Lung microvascular endothelial cell (primary cell): Measurements from ENCODE around the gene ENO2. TPM values are rescaled to one million over a fixed set of nuclear protein-coding genes. Genes with fewer than 3 reads are reported as not detected.

ENCODE experiments used
- DNase-seq, 2 donors: peaks; one replicate each; pipeline versions ENCODE4 v3.0.0 to v3.0.0-alpha.2; 2010; ENCODE audit warnings: low read depth in 2 of 2
- total RNA-seq: library from RNA; depleted of rRNA; stranded (reverse); fragments of >200 nt; gene quantifications from 2 replicates; pipeline ENCODE4 v1.2.1, GENCODE V29; 2014

Gene ENO2
- total RNA-seq, 1 donor from 2014 or later, result 0.99 TPM

GRCh38 chr12:6959805-6960592, 45.6 kb downstream of the ENO2 start:
- no peak for DNase-seq

GRCh38 chr12:6960593-6961277, 46.4 kb downstream of the ENO2 start:
- no peak for DNase-seq

GRCh38 chr12:6961278-6961694, 46.9 kb downstream of the ENO2 start:
- peak in 1 of 2 donors; percentile 46 for DNase-seq

GRCh38 chr12:6961695-6962284, 47.4 kb downstream of the ENO2 start:
- peak; percentile 65 to 73 for DNase-seq

GRCh38 chr12:6962285-6963015, 48.1 kb downstream of the ENO2 start:
- no peak for DNase-seq

GRCh38 chr12:6963016-6963731, 48.8 kb downstream of the ENO2 start:
- no peak for DNase-seq

- DNase-seq, result no peak
These were observed 49.5 kb downstream of the ENO2 start for GRCh38 chr12:6963791-6964413.

- no peak for DNase-seq
These were observed 50.2 kb downstream of the ENO2 start for GRCh38 chr12:6964605-6965025.

GRCh38 chr12:6965026-6965661, 50.8 kb downstream of the ENO2 start:
- peak; percentile 92 for DNase-seq

GRCh38 chr12:6965714-6966113, 51.3 kb downstream of the ENO2 start:
- no peak for DNase-seq

- no peak for DNase-seq
These were observed 52.0 kb downstream of the ENO2 start for GRCh38 chr12:6966351-6966750.

GRCh38 chr12:6967651-6968100, 53.3 kb downstream of the ENO2 start:
- no peak for DNase-seq

GRCh38 chr12:6968426-6968825, 54.0 kb downstream of the ENO2 start:
- DNase-seq, result peak in 1 of 2 donors; percentile 0

- no peak for DNase-seq
These were observed 55.7 kb downstream of the ENO2 start for GRCh38 chr12:6970096-6970527.

Other genes starting within 250 kb of the ENO2 start
- gene ZNF384, start 225.2 kb upstream of the ENO2 start, total RNA-seq, result 6.3 and 8.5 TPM in 2 replicates
- gene PIANP, start 213.8 kb upstream of the ENO2 start, total RNA-seq, result not detected in 2 replicates
- 28.3 and 43.5 TPM in 2 replicates for gene COPS7A, start 190.5 kb upstream of the ENO2 start, total RNA-seq
- gene MLF2, start 161.4 kb upstream of the ENO2 start, total RNA-seq, result 69.8 and 70.2 TPM in 2 replicates
- gene PTMS, start 148.2 kb upstream of the ENO2 start, total RNA-seq, result 45.1 and 56.0 TPM in 2 replicates
- gene LAG3, start 142.1 kb upstream of the ENO2 start, total RNA-seq, result 0.20 and 0.22 TPM in 2 replicates
- not detected in 2 replicates for gene CD4, start 125.1 kb upstream of the ENO2 start, total RNA-seq
- gene GPR162, start 92.8 kb upstream of the ENO2 start, total RNA-seq, result 0.20 and 0.87 TPM in 2 replicates
- gene P3H3, start 86.2 kb upstream of the ENO2 start, total RNA-seq, result 12.9 and 25.7 TPM in 2 replicates
- 0.22 and 0.40 TPM in 2 replicates for gene GNB3, start 73.7 kb upstream of the ENO2 start, total RNA-seq
- gene CDCA3, start 63.3 kb upstream of the ENO2 start, total RNA-seq, result 3.4 and 8.9 TPM in 2 replicates
- 57.9 and 59.9 TPM in 2 replicates for gene USP5, start 62.4 kb upstream of the ENO2 start, total RNA-seq
- gene TPI1, start 47.0 kb upstream of the ENO2 start, total RNA-seq, result 958 and 967 TPM in 2 replicates
- gene SPSB2, start 41.3 kb upstream of the ENO2 start, total RNA-seq, result 2.2 and 4.2 TPM in 2 replicates
- 1.5 and 3.4 TPM in 2 replicates for gene LRRC23, start 9.8 kb upstream of the ENO2 start, total RNA-seq
- gene ATN1, start 13.4 kb downstream of the ENO2 start, total RNA-seq, result 3.9 and 7.7 TPM in 2 replicates
- not detected in 2 replicates for gene RNU7-1, start 29.2 kb downstream of the ENO2 start, total RNA-seq
- gene C12orf57, start 29.4 kb downstream of the ENO2 start, total RNA-seq, result 130 and 240 TPM in 2 replicates
- 2.2 and 3.2 TPM in 2 replicates for gene PTPN6, start 36.8 kb downstream of the ENO2 start, total RNA-seq
- 124 and 150 TPM in 2 replicates for gene PHB2, start 56.1 kb downstream of the ENO2 start, total RNA-seq
- 20.3 and 22.8 TPM in 2 replicates for gene EMG1, start 56.3 kb downstream of the ENO2 start, total RNA-seq
- 8.5 and 9.9 TPM in 2 replicates for gene LPCAT3, start 103.9 kb downstream of the ENO2 start, total RNA-seq
- under 0.01 and 0.20 TPM in 2 replicates for gene C1S, start 146.1 kb downstream of the ENO2 start, total RNA-seq
- gene C1R, start 177.9 kb downstream of the ENO2 start, total RNA-seq, result 0.40 and 0.87 TPM in 2 replicates
- 12.2 and 13.7 TPM in 2 replicates for gene C1RL, start 194.6 kb downstream of the ENO2 start, total RNA-seq
- gene RBP5, start 214.3 kb downstream of the ENO2 start, total RNA-seq, result 0.22 TPM in 1 of 2 replicates, not detected in the other
- gene CLSTN3, start 215.8 kb downstream of the ENO2 start, total RNA-seq, result 12.9 and 15.0 TPM in 2 replicates